DMS153 (cell line): ENCODE data around the gene CARS1.

Experiments used
- DNase-seq: peaks from one replicate; lab custom pipeline; 2025; lab: John Stamatoyannopoulos, UW

Gene CARS1

DNA sequence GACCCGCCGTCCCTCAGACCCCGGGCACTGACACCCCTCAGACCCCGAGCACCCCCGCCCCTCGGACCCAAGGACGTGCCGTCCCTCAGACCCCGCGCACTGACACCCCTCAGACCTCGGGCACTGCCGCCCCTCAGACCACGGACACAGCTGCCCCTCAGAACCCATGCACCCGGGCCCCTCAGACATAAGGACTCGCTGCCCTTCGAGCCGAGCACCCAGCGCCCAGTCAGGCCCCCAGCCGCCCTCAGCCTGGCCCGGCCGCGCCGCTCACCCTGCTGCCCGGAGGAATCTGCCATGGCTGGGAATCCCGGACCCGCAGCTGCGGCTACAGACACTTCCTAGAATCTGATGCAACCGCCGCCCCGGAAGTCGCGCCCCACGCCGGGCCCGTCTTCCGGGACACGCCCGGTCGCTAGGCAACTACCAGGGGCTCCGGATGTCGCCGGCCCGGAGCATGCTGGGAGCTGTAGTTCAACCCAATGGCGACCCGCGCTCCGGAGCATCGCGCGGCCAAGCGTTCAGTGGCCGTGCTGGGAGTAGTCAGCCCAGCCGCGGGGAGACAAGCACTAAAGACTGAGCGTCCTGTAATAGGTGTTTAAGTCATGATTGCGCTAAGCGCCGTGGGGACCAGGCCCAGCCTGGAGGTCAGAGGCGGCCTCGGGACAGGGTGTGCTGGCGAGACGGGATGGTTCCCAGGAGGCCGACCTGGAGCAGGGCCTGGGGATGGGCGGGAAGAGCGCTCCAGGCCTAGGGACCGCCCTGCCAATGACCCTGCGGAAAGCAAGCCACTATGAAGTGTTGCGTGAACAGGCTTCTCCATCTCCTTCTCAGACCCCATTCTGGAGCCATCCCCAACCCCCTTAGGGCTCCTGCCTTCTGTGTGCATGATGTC is at the start of gene CARS1:
CARS1 (minus strand) TSS at position 355 of the 895 bp plus-strand sequence; CDS start at position 299, 56 bp downstream.
- DNase-seq = peak; percentile 89

DNA sequence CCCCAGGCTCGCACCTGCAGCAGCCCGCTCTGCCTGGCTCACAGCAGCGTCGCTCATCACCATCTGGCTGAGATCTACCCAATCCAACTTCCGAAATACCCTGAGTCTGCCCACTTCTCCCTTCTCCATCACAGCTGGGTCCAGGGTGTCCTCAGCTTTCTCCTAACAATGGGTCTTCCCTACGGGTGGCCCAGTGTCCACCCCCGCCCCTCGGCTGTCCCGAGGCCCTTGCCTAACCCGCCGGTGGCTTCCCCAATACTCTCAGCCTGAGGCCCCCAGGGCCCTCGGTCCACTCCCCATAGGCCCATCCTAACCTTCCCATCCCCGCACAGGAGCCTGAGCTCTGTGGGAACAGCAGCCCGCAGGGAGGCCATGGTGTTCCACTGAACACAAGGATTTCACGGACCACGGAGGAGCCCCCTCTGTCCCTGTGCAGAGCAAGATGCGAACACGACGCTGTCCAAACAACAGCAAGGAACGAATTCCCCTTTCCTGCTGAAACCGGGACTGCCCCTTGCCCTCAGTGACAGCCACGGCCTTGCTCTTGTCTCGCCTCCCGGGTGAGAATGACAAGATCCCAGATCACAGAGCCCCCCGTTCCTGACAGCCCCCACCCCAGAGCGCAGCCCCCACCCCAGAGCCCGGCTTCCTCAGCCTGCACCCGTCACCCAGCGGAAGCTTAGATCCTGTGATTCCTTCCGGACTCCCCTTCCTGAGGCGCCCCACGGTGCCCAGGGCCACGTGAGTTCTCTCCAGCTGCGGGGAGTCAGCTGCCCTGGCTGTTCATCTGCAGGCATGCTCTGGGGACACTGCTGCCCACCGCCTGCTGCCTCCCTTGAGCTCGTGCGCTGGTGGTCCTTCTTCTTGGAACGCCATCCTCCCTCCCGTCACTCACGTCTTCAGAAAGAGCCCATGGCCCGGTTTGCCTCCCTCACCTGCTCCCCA is 48.8 kb upstream of the CARS1 start:
- no peak for DNase-seq

DNA sequence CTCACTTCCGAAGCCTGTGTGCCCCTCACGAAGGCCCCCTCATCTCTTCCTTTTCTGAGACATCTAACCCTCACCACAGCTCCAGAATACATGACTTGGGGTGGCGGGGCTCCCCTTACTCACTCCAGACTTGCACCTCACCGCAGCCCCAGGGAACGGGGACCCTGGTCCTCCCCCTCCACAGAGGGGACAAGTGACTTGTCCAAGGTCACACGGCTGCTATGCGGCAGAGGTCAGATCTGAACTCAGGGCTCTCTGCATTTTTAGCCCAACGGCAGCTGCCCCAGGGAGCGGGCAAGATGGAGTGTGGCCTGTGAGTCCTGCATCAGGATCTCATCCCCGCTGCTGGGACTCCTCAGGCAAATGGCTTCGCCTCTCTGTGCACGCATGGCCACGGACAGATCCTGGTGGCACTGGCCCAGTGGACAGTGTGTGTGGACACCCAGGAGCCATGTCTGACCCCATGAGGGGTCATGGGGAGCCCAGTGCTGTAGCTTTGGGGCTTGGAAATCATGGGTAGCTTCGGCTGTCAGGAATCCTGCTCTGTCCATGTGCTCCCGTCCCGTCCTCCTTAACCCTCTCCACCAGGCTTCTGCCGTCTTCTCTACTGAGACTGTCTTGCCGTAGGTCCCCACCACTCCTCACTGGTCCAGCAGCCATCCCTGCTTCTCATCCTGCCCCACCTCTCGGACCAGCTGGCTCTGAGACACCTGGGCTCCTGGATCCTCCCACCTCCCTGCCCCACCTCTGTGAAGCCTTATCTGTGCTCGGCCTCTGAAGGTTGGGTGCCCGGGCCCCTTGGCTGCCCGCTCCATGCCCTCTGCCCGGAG is 48.0 kb upstream of the CARS1 start:
- DNase-seq = no peak

DNA sequence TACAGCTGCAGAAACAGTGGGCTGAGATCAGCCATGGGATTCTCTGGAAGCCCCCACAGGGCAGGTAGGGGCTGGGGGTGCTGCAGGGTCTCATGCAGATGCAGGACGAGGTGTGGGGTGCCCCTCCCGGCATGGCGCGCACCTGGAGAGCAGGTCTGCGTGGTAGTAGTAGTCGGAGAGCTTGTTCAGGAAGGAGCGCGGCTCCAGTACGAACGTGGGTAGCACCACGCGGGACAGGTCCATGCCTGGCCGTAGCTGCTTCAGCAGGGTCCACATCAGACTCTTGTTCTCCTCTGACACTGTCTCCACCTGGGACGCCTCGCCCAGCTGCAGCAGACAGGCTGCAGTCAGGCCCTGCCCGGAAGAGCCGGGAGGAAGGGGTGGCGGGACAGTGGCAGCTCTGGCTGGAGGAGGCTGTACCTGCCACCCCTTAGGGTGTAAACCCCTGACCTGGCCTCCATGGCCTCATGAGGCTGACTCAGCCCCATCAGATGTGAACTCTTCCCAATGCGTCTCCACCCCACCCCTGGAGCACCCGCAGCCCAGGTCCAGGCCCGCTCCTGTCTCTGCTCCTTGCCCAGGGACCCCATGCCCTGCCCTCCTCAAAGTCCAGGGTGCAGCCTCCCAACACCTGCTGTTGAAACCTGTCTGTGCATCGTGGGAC is 47.0 kb upstream of the CARS1 start:
- no peak for DNase-seq

DNA sequence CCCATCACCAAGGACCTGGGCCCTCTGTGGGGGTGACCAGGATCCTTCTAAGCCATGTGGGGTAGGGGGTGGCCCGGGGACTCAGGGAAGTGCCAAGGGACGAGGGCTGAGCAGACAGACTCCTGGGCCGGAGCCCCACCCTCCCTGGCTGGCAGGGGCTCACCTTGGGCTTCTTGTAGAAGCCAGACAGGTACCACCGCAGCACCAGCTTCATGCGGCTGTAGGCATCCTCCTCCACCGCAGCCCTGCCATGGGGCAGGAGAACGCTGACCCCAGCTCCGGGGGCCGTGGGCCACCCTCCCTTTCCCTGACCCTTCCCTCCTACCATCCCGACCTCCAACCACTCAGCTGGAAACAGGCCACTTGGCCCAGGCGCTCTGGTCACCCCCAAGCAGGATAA is 45.9 kb upstream of the CARS1 start:
- no peak for DNase-seq

DNA sequence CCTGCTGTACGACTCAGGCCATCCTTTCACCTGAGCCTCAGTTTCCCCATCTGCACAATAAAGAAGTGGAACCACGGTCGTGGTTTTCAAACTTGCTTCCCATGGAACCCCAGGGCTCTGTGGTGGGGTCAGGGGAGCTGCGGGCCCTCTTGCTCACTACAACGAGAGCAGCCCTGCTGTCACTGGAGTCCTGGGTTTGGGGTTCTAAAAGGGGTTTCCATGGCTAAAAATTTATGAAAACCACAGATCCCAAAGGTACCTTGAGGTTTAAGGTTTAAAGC is 45.4 kb upstream of the CARS1 start:
- DNase-seq = no peak

DNA sequence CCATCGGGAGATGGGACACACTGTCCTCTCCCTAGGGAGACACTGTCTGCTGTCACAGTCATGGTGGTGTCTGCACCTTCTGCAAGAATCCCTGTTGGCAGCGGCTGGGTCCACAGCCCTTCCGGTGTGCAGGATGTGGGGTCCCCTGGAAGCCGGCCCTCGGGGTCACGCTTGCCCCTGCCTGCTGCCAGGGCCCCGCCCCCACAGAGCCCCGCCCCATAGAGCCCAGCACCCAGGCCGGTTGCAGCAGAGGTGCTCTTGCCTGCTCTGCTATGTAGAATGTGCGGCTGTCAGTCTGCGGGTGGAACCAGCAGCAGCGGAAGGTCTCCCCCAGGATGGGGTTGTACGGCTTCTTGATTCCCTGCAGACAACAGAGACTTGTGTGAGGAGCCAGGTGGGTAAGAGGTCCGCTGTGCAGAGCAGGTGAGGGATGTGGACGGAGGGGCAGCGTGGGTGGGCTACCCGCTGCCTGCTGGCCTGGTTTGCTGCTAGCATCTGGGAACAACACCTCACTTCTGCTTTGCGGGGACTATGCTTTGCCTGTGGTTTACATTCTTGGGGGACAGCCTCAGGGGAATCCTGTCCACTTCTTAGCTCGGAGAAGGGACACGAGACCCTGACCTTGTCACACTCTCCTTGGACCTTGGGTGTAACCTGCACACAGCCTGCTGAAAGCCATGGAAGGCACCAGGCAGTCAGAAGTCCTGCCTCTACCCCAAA is 44.9 kb upstream of the CARS1 start:
- no peak for DNase-seq

DNA sequence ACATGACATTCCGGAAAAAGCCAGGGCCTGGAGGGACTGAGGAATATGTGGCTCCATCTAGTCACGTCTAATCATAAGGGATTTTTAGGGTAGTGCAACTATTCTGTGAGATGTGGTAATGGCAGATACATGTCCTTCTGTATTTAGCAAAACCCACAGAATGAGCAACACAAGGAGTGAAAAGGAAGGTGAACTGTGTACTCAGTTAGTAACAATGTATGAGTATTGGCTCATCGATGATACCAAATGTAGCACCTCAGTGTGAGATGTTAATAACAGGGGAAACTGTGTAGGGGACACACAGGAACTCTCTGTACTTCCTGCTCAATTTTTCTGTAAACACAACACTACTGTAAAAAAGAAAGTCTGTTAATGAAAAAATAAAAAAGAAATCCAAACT is 42.0 kb upstream of the CARS1 start:
- DNase-seq = no peak

DNA sequence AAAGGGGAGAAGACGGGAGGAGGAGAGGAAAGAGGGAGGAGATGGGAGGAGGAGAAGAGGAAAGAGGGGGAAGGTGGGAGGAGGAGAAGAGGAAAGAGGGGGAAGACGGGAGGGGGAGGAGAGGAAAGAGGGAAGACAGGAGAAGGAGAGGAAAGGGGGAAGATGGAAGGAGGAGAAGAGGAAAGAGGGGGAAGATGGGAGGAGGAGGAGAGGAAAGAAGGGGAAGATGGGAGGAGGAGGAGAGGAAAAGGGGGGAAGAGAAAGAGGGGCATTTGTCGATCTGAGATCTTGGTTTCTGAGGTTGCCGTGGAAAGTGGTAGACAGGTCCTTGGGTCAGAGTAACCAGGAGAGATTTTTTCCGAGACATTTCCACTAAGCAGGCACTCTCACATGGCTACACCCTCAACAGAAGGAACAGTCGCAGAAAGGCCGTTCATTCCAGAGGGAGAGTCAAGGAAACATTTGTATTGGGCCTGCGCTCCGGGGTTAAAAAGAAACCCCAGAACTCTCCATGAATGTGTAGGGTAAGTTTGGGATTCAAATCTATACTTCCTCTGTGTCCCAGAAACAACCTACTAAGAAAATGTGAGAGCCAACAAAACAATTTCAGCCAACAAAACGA is 39.8 kb upstream of the CARS1 start:
- no peak for DNase-seq

DNA sequence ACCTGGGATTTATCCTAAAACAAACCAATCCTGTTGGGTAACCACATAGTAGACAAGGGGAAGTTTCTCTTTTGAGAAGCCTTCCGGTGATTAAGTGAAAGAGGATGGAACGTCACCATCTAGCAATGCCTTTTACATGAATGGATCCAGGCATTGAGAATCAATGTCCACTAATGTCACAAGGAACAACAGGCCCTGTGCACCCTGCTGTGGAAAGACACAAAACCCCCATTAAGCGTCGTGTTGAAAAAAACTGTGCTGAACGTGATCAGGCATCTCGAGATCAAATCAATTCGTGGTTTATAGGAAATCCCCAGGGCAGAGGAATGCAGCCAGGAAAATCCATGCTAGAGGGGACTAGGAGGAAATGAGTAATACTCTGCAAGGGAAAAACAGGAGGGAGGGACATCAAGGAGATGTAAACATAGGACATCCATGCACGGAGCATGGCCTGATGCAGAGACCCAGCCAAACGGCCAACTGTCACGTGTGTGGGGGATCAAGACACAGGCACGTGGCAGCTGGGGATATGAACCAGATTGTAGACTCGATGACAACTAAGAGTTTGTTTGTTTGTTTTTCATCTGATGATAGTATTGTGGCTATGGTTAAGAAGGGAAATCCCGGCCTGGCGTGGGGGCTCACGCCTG is 38.6 kb upstream of the CARS1 start:
- DNase-seq = no peak

DNA sequence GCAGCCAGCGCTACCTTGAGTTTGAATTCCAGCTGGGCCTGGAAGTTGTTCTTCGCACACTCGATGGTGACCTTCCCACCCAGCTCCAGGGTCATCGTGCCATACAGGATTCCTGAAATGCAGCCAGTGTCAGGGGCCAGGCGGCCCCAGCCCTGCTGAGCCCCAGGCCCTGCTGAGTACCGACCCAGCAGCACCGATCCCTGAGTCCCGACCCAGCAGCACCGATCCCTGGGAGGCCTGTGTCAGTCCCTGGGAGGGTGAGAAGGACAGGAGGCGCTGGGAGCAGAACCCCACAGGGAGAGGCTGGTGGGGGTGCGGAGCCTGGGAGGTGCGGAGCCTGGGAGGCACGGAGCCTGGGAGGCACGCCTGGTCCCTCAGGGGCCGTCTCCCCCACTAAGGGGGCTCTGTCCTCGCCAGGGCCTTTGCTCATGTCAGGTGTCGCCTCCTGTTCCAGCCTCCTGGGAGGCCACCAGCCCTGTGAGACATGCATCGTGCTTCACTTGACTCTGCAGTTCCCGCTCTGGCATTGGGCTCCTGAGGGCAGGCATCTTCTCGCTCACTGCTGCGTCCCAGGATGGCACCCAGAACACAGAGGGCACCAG is 37.1 kb upstream of the CARS1 start:
- no peak for DNase-seq

DNA sequence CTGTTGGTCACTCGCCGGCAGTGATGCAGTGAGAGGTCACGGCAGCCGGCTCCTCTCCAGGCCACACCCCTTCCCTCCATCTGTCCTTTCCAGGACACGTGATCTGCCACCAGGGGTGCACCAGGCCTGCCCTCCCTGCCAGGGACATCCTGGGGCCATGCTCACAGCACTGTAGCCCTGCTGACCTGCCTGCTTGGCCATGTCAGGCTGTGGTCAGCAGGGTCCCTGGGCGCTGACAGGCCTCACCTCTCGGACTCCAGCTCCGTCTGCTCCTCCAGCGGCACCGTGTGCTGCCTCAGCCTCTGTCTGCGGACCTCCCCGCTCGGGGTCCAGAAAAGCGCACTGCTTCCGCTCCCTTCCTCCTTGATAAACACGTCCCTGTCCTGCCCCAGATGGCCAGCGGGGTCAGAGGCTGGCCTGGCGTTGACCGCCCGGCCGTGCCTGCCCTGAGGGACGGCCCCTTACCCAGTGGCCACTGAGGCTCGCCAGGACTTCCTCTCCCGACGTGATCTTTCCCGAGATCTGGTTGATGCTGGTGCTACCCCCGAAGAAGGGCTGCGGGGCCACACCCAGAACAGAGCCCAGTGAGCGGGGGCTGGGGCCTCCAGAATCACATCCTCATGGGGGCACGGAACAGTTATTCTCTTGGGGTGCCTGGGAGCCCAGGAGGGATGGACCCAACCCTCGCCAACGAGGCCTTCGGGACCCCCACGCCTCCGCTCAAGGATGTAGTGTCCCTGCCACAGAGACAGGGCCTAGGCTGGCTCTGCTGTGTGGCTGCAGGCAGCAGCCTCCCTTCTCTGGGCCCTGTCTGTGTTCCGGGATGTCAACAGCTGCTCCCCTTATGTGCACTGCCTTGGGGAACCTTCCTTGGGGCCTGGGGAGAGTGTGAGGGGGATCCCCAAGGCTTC is 36.3 kb upstream of the CARS1 start:
- DNase-seq = no peak

DNA sequence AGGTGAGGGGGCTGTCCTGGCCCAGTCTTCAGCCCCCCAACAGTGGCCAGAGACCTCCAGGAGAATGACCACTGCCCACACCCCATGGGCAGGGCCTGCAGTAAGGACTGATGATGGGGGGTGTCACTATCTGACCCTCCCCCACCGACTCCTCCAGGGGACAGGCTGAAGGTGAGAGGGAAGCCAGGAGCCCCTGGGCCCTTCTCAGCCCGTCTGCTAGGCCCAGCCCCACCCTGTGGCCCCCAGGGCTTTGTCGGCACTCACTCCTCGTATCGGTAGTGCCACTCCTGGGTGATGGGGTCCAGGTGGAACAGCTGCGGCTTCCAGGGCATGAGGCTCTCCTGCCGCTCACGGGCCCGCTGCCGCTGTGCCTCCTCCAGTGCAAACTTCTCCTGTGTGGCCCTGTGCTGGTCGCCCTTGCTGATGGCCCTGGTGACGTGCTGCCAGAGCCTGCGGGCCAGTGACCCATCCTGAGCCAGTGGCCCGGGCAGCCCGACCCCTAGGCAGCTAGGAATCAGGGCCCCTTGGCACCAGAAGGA is 35.4 kb upstream of the CARS1 start:
- DNase-seq = no peak

DNA sequence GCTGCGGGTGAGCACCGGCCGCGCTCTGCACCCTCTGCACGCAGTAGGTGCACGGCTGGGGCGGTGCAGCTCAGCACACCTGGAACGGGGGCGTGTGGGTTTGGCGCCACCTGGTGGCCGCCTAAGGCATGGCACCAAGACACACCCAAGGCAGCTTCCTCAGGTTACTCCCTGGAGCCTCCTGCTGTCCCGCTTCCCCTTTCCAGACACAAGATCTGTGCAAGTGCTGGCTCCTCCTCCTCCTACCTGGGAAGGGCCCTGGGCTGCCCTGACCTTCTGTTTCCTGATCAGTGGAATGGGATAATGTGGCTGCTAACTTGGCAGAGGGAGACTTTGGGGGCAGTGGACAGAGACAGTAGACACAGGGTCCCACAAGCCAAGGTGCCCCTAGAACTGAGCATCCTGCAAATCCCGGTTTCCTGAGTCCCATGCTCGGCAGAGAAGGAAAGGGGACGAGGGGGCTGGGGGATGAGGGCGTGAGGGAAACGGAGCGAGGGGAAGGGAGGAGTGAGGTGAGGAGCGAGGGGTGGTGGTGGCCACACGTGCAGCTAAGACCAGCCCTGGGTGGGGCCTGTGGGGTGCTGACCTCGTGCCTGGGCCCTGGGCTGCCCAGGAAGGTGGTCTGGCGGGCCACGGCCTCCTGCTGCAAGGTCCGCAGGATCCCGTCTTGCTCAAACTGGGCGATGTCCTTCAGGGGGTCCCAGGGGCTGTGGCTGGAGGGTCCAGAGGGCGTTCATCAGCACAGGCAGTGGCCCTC is 34.8 kb upstream of the CARS1 start:
- DNase-seq = peak; percentile 52

DNA sequence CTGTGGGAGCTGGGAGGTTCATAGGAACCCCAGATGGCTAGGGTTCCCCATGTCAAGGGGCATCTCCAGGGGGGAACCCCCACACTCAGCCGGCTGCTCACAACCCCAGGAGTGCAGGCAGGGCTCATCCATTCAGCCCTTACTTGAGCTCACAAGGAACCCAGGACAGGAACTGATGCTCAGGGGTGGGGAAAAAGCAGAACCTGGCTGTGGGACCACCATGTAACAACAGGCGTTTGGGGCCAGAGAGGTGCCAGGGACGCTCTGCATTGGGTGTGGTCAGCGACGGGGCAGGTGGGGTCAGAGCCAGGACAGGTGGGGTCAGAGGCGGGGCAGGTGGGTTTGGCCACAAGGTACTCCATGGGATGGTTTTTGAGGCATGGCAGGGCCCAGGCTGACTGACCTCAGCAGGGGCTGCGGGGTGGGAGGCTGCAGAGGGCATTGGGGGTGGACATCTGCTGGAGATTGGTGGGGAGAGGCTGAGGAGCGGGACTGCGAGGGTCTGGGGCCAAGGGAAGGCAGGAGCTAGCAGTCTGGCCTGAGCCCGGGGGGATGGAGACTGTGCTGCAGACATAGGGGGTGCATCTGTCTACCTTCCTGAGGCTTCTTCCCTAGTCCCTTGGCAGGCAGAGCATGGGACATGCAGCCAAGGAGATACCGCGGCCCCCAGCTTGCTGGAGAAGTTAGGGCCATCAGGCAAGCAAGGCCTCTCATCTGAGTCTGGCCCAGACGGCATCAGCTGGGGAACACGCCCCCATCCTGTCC is 34.0 kb upstream of the CARS1 start:
- DNase-seq = no peak

DNA sequence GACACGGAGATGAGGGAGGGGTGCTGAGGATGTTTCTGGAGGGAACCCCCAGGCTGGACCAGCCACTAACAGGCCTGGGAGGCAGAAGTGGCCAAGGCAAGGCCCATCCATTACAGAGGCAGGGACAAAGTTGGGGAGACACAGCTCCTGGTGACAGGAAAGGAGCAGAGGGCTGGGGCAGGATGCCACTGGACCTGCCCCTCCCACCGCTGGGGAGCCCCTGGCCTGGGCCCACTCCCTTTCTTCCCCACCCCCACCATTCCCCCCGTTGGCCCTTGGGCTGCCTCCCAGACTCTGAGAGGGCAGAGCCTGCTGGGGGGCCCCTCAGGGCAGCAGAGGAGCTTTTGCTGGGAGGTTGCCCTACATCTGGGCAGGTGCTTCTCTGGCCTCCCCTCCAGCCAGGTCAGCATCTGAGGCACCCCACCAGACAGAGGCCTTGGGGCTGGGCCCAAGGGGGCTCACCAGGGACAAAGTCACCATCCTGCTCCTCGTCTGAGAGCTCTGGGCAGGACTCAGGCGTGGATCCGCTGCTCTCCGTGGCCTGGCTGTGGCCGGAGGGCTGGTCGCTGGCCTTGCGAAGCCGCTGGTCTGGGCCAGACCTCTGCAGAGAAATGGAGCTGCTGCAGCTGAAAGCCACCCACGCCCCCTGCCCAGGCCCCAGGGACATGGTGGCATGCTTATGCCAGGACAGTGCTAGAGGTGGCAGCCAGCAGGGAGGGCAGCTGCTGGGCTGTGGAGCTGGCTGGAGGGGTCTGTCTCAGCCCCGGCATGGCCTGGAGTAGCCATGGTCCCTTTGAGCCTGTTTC is 33.1 kb upstream of the CARS1 start:
- DNase-seq = no peak
